NCI-H524 (cell line): ENCODE data around the gene RPS15.
A peak's percentile ranks its signal among the peaks of the same experiment; 100 is the strongest.

Experiments used
- DNase-seq, 2 experiments: peaks; one replicate each; lab custom pipeline; 2025; lab: John Stamatoyannopoulos, UW

The RPS15 gene

DNA sequence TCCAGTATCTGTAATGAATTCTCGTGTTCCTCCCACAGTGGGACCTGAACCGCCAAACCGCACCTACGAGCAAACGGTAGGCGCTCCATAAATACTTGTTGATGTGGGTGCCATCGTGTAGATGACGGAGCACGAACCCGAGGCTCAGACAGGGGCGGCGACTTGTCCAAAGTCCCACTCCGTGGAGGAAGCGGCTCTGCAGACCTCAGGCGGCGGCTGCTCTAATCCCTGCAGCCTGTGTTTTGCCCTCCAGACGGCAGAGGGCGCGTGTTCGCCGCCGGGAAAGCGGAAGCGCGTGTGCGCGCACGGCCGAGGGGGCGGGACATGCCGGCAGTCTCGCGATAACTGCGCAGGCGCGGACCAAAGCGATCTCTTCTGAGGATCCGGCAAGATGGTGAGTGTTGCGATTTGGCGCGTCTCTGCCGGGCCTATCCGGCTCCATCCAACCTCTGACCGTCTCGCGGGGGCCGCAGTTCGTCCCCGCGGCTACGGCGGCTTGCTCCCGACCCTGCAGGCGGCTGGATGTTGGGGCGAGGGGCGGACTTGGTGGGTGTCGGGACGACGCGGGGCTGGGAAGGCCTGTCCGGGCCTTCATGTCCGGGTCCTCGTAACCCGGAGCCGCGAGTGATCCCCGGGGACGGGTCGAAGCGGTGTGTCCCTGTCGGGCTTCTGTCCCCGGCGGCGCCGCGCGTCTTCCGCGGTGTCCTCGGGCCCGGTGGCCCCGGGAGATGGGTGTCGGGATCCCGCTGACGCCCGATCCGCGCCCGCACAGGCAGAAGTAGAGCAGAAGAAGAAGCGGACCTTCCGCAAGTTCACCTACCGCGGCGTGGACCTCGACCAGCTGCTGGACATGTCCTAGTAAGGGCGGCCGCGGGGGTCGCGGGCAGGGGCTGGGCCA lies at the start of gene RPS15:
Gene RPS15 (plus strand): TSS at position 362 of the 898 bp plus-strand sequence. CDS start 30 bp downstream, at position 392.
- peak; percentile 89 to 94 for DNase-seq

DNA sequence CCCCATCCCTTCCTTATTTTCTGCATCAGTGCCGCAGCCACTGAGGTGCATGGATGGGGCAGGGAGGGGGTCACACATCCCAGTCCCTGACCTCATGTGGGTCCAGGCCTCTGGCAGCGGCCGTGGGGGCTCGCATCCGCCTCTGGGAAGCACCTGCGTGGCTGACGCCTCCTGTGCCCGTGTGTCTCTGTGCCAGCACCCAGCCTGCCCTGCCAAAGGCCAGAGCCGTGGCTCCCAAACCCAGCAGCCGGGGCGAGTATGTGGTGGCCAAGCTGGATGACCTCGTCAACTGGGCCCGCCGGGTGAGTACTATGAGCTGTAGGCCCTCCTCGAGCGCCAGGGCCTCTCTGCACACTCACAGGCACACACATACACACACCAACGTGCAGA lies 49.6 kb upstream of the RPS15 start:
- no peak for DNase-seq

DNA sequence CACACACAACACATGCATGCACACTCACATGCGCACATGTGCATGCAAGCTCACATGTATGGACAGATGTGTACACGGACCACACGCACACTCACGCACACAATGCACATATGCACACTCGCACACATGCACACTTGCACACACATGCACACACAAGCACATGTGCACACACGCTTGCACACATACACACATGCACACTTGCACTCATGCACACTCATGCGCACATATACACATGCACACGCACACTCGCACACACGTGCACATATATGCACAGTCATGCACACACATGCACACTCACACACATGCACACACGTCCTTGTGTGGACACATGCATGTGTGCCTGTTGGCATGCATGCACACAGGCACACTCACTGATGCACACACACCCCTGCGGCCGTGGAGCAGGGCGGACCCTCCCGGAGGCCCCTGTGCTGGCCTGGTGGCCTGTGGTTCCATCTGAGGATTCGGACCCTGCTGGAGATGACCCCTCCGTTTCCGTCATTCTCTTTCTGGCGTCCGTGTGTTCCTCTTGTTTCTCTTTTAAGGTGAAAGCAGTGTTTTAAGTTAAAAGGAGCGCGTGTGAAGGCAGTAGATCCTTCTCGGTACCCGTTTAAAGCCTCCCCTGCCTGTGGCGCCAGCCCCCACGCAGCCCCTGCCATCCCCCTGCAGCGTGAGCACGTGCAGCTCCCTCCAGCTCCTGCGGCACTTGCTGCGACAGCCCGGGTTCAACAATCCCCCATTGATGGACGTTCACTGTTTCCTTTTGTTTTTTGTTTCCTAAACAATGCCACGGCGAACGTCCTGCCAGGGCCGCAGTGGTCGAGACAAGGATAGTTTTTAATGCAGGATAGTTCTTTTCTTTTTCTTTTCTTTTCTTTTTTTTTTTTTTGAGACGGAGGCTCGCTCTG lies 48.9 kb upstream of the RPS15 start:
- DNase-seq, result no peak

DNA sequence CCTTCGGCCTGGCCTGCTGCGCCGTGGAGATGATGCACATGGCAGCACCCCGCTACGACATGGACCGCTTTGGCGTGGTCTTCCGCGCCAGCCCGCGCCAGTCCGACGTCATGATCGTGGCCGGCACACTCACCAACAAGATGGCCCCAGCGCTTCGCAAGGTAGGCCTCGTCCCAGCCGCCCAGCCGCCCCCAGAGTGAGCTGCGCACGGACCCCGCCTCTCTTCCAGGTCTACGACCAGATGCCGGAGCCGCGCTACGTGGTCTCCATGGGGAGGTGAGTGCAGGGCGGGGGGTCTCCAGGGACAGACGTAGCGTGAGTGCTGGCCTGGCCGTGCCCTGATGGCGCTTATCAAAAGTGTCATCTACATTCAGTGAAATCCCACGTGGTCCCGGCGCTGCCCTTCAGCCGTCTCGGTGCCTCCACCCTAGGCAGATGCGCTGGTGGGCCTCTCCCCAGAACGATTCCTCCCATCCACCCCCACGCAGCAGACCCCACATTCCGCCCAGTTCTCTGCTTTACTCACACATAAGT lies 47.2 kb upstream of the RPS15 start:
- DNase-seq, result no peak

DNA sequence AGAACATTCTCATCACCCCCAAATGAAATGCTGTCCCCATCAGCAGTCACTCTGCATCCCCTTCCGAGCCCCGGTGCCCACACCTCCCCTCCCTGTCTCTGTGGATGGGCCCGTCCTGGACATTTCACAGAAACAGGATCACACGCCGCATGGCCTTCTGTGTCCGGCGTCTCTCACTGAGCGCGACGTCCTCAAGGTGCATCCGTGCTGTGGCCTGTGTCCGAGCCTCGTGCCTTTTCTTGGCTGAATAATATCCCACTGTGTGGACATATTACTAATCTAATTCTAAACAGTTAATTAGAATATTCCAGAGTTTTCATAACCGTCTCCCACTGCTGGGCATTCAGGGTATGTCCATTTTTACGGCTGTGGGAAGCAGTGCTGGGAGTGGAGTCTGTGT lies 45.8 kb upstream of the RPS15 start:
- no peak for DNase-seq

DNA sequence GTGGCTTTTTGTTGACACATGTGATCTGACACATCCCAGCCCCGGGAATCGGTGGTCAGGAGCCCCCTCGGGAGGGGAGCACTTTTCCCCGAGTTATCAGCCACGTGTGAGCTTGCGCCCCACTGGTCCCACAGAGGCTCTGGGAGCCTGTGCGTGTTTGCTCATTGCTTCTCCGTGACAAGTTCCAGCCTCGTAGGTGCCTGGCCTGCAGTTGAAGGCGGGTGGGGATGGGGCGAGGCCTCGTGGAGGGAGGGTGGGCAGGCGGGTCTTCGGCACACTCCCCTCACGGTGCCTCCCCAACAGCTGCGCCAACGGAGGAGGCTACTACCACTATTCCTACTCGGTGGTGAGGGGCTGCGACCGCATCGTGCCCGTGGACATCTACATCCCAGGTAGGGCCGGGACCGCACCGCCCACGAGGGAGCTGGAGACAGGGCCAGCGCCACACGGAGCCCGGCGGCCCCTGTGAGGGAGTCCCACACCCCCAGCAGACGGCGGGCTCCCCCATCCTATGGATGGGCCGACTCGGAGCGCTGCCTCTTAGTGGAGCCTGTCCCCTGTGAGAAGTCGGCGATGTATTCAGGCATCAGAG lies 45.2 kb upstream of the RPS15 start:
- DNase-seq, result no peak

DNA sequence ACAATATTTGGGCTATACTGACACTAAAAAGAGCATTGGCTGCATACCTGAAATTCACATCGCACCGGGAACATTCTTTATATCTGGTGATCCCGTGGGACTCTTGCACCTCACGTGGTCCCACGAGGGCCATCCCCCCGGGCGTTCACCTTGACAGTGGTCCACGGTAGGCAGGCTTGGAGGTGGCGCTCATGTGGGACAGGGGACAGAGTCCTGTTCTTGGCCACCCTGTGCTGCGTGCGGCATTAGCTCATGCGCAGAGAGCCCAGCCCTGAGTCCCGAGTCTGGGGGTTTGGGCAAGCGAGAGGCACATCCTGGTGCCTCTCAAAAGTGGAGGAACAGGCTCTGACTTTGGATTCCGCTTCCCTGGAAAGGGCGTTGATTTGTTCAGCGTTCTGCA lies 44.4 kb upstream of the RPS15 start:
- no peak for DNase-seq

DNA sequence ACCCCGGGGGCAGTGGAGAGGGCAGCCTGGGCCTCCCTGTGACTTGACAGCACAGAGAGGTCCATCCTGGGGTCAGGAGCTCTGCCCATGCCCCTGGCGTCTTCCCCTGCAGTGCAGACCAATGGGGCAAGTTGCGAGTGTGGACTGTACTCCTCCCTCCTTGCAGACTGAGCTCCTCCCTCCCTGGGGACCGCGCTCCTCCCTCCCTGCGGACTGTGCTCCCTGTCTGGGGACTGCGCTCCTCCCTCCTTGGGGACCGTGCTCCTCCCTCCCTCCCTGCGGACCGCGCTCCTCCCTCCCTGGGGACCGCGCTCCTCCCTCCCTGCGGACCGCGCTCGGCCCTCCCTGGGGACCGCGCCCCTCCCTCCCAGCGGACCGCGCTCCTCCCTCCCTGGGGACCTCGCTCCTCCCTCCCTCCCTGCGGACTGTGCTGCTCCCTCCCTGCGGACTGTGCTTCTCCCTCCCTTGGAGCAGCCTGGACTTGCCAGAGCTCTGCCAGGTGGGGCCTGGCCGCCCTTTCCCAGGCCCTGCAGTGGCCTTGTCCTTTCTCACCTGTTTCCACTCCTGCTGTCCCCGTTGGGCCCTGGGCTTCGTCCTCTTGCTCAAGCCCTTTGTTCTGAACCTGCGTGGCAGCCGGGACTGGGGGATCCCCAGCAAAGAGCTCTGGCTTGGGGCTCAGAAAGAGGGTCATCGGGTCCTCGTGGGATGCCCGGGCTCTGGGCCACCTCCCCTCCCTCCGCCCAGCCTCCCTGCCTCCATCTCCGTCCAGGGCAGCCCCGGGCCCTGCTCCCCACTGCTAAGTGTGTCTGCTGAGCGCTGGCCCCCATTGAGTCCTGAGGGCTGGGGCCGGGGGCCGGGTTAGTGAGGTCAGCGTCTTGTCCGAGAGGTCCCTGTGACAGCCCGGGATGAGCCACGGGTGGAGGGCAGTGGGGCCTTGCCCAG lies 43.7 kb upstream of the RPS15 start:
- DNase-seq, result no peak

DNA sequence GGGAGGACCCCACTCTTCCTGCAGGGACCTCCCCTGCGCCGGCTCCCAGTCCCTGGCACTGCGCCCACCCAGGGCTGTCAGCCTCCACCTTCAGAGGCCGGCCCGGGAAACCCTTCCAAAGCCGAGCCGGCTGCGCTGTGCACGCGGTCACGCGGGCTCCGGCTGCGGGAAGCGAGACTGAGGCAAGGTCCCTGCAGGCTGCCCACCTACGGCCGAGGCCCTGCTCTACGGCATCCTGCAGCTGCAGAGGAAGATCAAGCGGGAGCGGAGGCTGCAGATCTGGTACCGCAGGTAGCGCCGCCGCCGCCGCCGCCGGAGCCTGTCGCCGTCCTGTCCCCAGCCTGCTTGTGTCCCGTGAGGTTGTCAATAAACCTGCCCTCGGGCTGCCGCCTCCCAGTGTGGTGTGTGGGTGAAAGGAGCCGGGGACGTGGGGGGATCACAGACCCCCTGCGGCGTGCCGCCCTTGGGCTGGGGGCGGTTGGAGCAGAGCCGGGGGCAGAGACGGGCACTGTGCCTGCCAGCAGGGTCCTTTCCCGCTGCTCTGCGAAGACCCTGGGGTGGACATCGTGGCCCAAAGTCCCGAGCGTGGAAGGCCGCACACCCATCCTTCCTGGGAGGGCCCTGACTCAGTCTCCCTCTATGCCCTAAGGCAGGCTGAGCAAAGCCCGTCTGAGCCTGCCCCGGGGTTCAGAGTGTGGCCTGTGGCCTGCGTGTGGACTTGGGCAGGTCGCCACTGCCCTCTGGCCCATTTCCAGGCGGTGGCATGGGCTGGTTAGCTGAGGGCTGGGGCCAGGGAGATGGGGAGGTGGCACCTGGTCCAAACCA lies 42.8 kb upstream of the RPS15 start:
- no peak for DNase-seq

DNA sequence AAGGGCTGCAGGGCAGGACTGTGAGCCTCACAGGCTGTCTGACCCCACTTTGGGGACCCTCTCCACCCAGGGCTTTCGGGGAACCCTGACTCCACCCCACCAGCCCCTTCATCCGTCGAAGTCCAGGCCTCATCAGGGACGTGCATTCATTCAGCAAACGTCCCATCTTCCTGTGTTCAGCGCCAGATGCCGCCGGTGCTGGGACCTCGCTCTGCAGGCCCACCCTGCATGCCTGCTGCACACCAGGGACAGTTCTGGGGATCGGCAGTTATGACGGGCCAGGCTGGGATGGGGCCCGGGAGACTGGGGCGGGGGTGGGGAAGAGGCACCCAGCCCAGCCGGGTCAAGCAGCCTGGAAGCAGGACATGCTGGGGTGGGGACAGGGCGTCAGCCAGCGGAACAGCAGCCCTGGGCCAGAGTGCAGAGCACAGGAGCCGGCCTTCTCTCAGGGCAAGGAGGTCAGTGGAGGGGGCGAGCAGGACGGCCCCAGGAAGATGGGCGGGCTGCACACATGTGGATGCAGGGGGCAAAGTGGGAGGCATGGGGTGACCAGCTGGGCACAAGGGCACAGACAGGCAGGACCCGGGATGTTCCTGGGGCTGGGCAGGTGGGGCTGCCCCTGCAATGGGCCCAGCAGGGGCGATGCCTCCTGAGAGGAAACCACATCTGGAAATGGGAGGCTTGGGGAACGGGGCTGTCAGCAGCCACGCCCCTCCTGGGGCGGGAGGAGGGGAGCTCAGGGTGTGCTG lies 42.0 kb upstream of the RPS15 start:
- no peak for DNase-seq

DNA sequence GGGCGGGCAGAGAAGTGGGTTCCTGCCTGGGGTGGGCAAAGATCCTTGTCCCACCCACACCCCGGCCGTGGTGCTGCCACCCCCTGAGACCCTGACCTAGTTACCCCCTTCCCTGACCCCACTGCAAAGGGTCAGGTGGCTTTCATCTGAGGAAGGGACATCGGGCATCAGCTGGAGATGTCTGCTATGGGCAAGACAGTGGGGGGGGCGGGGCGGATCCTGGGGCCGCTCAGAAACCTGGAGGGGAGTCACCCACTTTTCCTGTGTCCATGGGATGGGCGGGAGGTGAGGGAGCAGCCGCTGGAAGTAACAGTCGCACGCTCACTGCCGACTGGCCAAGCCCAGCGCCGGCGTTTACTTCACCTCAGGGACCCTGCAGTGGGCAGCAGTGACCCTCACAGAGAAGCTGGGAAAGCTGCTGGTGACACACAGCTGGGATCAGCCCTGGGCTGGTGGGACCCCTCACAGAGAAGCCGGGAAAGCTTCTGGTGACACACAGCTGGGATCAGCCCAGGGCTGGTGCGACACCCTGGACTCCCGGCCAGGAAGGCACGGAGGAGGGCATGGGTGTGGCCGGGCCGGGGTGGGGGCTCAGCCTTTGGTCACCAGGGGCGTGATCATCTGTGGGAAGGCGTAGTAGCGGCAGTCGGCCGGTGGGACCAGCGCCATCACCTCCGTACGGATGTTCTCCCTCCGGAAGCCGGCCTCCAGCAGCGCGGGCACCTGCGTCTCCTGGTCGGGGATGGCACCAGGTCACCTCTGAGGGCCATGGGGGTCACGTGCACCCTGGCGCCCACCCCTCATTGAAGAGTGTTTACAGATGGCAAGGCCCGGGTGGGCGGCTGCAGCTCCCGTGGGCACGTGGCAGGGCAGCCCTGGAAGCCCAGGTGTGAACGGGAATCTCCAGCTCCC lies 41.2 kb upstream of the RPS15 start:
- no peak for DNase-seq

DNA sequence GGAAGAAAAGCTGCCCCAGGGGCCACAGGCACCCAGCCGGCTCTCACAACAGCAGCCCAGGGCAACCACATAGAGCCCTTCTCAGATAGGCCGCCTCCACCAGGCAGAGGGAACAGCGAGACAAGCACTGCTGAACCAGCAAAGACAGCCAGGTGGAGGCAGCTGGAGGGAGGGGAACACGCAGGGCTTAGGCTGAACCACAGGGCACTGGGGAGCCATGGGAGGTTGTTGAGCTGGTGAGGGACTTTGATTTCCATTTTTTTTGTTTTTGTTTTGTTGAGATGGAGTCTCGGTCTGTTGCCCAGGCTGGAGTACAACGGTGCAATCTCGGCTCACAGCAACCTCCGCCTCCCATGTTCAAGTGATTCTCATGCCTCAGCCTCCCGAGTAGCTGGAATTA lies 40.4 kb upstream of the RPS15 start:
- no peak for DNase-seq

DNA sequence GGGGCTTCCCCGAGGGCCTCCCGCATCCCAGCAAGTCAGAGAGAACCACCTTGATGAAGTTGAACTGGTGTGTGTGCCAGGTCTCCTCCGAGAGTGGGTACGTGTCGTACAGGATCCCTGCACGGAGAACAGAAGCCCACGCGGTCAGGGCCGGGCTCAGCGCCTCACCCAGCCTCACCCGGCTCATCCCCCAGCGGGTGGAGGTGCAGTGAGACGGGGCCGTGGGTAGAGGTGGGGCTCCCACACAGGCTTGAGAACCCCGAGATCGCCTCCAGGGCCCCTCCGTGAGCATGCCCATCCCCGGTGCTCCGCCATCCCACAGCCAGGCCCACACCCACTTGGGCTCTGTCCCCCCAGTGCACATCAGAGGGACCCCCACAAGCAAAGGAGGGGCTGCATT lies 39.1 kb upstream of the RPS15 start:
- no peak for DNase-seq

DNA sequence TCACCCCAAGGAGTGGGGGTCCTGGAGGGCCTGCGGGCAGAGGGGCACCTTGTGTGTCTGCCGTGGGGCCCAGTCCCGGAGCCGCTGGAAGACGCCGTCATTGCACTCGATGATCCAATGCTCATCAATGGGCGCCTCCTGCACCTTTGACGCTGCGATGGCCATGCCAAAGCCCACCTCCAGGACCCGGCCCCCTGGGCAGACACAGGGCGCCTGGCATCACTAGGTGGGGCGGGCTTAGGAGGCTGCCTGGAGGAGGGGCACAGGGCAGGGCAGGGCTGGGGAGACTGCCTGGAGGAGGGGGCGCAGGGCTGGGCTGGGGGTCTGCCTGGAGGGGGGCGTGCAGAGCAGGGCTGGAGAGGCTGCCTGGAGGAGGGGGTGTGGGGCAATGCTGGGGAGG lies 38.5 kb upstream of the RPS15 start:
- no peak for DNase-seq

DNA sequence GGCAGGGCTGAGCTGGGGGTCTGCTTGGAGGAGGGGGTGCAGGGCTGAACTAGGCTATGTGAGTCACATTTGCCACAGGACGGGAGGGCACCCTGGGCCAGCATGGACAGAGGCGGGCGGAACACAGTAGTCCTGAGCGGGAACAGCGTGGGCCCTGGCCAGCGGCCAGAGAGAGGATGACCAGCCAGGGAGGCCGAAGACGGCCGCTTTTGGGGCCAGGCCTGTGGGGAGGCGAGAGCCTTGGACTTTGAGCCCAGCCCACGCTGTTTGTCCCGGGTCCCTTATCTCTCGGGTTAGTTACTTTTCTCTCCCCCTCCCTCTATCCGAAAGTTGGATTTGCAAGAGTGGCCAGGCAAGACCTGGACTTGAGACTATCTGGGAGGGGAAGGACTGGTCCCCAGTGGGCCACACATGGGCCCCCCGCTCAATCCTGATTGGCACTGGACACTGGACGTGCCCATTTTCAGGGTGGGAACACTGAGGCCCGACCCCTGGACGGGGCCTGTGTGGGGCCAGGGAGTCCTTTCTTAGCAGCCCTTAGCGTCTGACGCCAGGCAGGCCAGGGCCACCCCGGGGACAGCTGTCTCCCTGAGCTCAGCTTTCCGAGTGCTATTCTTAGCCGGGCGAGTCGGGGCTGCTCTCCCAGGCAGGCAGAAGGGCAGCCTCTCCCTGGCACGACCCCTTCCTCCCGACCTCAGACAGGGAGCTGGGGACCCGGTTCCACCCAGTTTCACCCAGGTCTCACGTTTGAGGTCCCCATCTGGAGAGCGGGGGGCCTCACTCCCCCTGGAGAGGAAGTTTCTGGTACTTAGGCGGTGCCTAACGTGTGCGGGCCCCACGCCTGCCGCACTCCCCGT lies 37.7 kb upstream of the RPS15 start:
- peak; percentile 44 to 64 for DNase-seq

DNA sequence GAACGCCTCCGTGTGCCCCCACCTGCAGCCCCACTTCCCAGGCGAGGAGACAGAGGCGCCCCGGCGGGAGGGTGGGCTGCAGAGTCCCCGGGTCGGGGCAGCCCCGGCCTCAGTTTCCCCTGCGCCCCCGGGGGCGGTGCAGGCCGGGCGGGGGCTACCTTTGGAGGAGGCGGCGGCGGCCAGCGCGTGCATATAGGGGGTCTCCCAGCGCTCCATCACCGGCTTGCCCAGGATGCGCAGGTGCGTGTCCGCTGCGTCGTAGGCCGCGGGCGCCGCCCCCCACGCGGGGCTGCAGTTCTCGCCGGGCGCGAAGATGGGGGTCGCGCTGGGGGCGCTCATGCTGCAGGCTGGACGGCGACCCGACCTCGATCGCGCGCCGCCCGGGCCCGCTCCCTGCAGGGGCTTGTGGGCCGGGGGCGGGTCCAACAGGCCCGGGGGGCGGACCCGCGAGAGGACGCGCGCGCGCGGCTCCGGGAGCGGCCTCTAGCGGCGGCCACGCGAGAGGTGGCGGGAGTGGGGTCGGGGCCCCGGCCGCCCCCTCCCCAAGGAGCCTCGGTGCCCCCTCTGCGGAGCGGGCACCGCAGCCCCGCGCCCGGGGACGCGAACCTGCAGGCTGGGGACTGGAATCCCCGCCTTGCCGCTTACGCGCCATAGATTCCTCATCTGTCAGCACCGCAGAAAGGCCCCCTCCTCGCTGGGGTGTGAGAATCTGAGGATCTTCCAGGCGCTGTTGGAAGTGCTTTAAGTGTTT lies 36.9 kb upstream of the RPS15 start, which contains the start of gene GAMT:
Gene GAMT (minus strand): TSS at position 405 of the 751 bp plus-strand sequence. CDS start 66 bp downstream, at position 339.
- peak in 1 of 2 experiments; percentile 63 for DNase-seq

DNA sequence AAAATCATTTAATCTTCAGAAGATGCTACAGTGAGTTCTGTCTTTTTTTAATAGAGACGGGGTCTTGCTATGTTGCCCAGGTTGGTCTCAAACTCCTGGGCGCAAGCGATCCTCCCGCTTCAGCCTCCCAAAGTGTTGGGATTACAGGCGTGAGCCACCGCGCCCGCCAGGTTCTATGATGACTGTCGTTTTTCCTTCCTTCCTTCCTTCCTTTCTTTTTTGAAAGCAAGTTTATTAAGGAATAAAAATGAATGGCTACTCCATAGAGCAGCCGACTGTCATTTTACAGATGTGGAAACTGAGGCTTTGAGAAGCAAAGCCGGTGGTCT lies 36.3 kb upstream of the RPS15 start:
- no peak for DNase-seq
